Measurements from ENCODE around the gene CAV2. TPM values are rescaled to one million over a fixed set of nuclear protein-coding genes. Genes with fewer than 3 reads are reported as not detected.

The CAV2 gene
- total RNA-seq, 2 donors from 2014 or later: 8.9 to 16.1 TPM

DNA sequence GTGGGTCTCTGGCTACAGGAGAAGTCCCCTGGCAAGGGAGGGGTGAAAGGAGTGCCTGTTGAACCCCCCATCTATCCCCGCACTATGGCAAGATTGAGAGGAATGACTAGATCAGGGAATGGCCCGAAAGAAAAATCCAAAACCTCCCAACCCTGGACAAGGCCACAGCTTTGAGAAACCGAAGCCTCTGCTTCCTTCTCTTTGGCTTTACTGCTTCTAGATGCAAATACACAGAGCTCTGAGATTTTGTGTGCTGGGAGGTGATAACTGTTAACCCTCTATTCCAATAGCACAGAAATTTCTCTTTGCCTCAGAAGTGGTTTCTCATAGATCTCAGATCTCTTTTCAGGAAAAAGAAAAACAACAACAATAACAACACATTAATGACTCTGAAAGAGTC, 40.3 kb downstream of the CAV2 start:
- no peak for ATAC-seq

DNA sequence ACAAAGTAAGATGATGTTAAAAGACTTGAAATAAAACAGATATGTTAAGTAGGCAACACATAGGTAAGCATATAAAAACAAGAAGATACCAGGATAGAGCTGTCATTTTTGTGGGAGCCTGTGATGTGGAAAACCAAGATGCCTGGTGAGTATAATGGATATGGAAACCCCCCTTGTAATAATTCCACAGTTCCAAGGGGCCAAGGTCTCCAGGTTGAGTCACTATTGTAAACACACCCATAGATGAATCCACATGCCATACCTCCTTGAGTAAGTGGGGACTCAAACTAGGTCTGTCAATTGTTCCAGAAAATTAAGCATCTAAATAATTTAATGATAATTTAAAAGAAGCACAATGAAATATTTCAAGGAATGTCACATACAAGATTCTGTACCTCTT, 41.2 kb downstream of the CAV2 start:
- DNase-seq: no peak
- ATAC-seq: no peak
- intact Hi-C loops (cut with DNase I, micrococcal nuclease): no loop called here

More for the DNA sequence above, 40.3 kb downstream of the CAV2 start:
- intact Hi-C loops (cut with DNase I, micrococcal nuclease): no loop called here
- no peak for DNase-seq

GRCh38 chr7:116541951-116542350, 42.4 kb downstream of the CAV2 start:
- ATAC-seq (no peak), DNase-seq (no peak)
- intact Hi-C loops (cut with DNase I, micrococcal nuclease): no loop called here

GRCh38 chr7:116542618-116543017, 43.1 kb downstream of the CAV2 start:
- ATAC-seq (no peak), DNase-seq (no peak)
- intact Hi-C loops (cut with DNase I, micrococcal nuclease): no loop called here

GRCh38 chr7:116543664-116544063, 44.1 kb downstream of the CAV2 start:
- no peak for DNase-seq
- intact Hi-C loops (cut with DNase I, micrococcal nuclease): no loop called here
- no peak for ATAC-seq

DNA sequence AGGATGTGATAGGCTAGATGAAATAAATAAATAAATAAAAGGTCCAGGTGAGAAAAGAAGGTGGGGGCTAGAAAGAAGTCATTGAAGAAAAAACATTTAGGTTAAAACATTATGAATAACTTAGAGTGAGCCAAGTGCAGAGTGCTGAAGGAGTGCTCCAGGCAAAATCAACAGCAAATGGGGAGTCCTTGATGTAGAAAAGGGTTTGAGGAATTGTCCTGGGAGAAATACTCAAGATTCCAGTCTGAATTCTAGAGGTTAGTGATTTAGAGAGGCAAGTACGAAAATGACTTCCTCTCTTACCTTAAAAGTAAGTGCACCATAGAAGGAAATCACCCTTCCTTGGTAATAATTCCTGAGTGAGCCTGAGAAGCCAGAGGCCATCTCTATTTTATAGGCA, 44.9 kb downstream of the CAV2 start:
- ATAC-seq (no peak), DNase-seq (no peak)
- intact Hi-C loops (cut with DNase I, micrococcal nuclease): no loop called here

DNA sequence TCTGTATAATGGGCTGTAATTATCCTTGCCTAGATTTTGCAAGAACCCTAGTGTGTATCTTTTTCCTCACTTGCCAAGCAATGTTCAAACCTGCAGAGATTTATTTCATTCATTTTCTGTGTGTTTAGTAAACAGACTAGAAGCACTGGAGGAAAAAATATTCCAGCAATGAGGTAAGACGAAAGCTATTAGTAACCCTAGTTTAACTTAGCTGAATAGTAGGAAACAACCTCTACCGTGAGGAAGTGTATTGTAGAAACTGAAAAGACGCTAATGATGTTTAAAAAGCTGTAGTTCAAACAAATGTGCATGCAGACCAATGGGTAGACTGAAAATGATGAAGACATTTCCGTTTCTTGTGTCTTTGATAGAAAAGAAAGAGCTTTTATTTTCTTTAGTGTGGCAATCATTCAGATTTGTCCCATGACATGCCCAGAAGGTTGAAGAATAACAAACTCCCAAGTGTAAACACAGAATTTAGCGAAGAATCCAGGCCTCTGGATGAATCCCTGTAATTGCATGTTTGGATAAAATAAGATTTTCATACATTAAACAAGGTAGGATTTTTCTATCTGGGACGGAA, 46.0 kb downstream of the CAV2 start:
- intact Hi-C loops (cut with DNase I, micrococcal nuclease): no loop called here
- ATAC-seq (no peak), DNase-seq (no peak)

GRCh38 chr7:116546054-116546453, 46.5 kb downstream of the CAV2 start:
- intact Hi-C loops (cut with DNase I, micrococcal nuclease): no loop called here
- ATAC-seq (no peak), DNase-seq (no peak)

- no peak for ATAC-seq
- intact Hi-C loops (cut with DNase I, micrococcal nuclease): no loop called here
Measured at GRCh38 chr7:116546916-116547315, 47.4 kb downstream of the CAV2 start.

DNA sequence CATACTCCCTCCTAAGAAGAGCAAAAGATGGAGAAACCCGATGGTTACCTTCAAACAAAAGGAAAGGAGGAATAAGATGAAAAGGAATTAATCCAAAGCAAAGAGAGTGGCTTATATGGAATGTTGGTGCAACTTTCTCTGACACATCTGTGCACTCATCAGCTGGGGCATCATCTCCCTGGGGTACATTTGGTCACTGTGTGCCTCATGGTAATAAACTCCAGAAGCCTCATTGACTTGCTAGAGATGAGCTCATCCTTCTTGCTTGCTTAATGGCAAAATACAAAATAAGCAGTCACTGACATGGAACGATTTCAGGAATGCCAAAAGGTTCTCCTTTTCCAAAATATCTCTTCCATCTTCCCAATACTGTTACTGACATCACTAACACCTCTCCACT, 47.8 kb downstream of the CAV2 start:
- intact Hi-C loops (cut with DNase I, micrococcal nuclease): no loop called here
- no peak for ATAC-seq
- no peak for DNase-seq

More at GRCh38 chr7:116546916-116547315, 47.4 kb downstream of the CAV2 start:
- no peak for DNase-seq

GRCh38 chr7:116548506-116548905, 49.0 kb downstream of the CAV2 start:
- ATAC-seq (peak; percentile 46), DNase-seq (no peak)
- intact Hi-C loops (cut with DNase I, micrococcal nuclease): no loop called here

DNA sequence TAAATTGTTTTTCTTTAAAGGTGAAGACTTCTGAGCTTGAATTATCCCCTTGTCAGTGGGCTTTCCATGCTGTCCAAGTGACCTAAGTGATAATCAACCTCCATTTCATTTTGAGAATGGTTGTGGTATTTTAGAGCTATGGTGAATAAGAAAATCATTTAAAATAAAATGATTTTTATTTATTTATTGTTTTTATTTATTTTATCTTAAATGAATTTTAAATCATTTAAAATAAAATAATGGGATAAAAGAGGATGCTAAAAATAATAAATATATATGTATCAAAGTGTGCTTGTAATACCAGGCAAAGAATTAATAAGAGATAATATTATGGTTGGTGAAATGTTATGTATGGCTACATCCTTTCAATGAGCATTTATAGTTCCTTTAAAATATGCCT, 49.8 kb downstream of the CAV2 start:
- intact Hi-C loops (cut with DNase I, micrococcal nuclease): no loop called here
- ATAC-seq (no peak), DNase-seq (no peak)

- intact Hi-C loops (cut with DNase I, micrococcal nuclease): no loop called here
- DNase-seq: no peak
- ATAC-seq: no peak
Measured at GRCh38 chr7:116551692-116552091, 52.2 kb downstream of the CAV2 start.

GRCh38 chr7:116552602-116553001, 53.1 kb downstream of the CAV2 start:
- intact Hi-C loops (cut with DNase I, micrococcal nuclease): no loop called here
- ATAC-seq (no peak), DNase-seq (no peak)

GRCh38 chr7:116553168-116553964, 53.8 kb downstream of the CAV2 start:
- ATAC-seq: no peak
- intact Hi-C loops (cut with DNase I, micrococcal nuclease): no loop called here
- no peak for DNase-seq

- intact Hi-C loops (cut with DNase I, micrococcal nuclease): no loop called here
- DNase-seq (no peak), ATAC-seq (no peak)
Measured at GRCh38 chr7:116554436-116554835, 54.9 kb downstream of the CAV2 start.

DNA sequence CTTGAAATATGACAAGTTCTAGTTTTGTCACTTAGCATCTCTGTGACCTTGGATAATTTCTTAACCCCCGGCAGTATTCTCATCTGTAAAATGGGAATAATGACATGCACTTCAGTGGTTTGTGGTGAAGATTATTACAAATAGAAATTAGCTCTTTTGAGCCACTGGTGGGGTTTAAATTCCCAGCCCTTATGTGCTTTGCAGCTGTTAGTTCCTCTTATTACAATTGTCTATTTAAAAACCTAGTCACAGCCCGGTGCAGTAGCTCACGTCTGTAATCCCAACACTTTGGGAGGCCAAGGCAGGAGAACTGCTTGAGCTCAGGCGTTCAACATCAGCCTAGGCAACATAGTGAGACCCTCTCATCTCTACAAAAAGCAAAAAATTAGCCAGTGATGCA, 55.4 kb downstream of the CAV2 start:
- ATAC-seq (no peak), DNase-seq (no peak)
- intact Hi-C loops (cut with DNase I, micrococcal nuclease): no loop called here

GRCh38 chr7:116557066-116557585, 57.6 kb downstream of the CAV2 start:
- DNase-seq: no peak
- ATAC-seq: no peak
- intact Hi-C loops (cut with DNase I, micrococcal nuclease): no loop called here

DNA sequence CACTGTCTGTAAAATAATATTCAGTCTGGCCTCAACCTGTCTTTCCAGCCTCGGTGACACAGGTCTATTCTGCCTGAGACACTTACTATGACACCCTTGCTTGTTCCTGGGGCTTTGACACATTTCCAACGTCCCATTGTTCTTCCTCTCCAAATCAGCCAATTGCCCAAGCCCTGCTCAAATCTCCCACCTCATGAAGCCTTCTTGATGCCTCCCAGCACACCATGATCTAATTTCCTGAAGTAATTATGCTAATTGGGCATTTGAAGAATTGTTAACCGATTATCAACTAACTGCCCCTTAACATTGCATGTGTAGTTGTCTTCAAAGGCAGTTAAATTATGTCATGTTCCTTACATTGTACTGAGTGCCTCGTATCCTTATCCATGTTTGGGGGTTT, 58.4 kb downstream of the CAV2 start:
- intact Hi-C loops (cut with DNase I, micrococcal nuclease): no loop called here
- no peak for DNase-seq
- ATAC-seq: no peak
